GM10266 (cell line): ENCODE measurements around the gene CYREN.

Experiments
- DNase-seq: peaks from one replicate; pipeline ENCODE4 v3.0.0; 2012; ENCODE audit errors: extremely low spot score
- CTCF ChIP-seq: IDR thresholded peaks from 2 replicates; pipeline ENCODE4 v1.5.1; 2012; ENCODE audit warnings: mild to moderate bottlenecking, low read depth; ENCODE audit not compliant: control insufficient read depth, insufficient read depth; ENCODE audit errors: missing control alignments

Gene CYREN

GRCh38 chr7:135181929-135182678 lies 11.6 kb upstream of the CYREN start:
- no peak for TF ChIP-seq CTCF
- no peak for DNase-seq

GRCh38 chr7:135181261-135181928 lies 10.9 kb upstream of the CYREN start:
- no peak for TF ChIP-seq CTCF

DNA sequence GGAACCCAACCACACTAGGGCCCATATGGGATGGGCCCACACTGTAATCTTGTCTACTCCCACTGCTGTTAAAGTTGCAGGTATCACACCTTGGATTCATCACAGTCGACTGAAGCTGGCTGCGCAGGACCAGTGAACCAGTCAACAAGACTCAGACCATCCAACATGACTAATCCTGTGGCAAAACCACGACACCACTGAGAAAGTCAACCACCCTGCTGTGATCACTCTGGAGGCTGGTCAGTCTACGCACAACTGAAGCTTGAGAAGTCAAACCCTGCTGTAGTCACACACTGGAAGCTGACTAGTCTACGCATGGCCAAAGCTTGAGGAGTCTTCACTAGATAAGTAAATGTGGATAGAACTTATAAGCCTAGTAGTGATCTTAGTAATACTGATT lies 9.6 kb upstream of the CYREN start:
- DNase-seq = no peak
- no peak for TF ChIP-seq CTCF

More at GRCh38 chr7:135181261-135181928, 10.9 kb upstream of the CYREN start:
- DNase-seq = no peak

GRCh38 chr7:135179321-135179925 lies 8.9 kb upstream of the CYREN start:
- TF ChIP-seq CTCF = no peak

GRCh38 chr7:135178364-135178763 lies 7.9 kb upstream of the CYREN start:
- TF ChIP-seq CTCF = no peak
- DNase-seq = no peak

More at GRCh38 chr7:135179321-135179925, 8.9 kb upstream of the CYREN start:
- DNase-seq = no peak

DNA sequence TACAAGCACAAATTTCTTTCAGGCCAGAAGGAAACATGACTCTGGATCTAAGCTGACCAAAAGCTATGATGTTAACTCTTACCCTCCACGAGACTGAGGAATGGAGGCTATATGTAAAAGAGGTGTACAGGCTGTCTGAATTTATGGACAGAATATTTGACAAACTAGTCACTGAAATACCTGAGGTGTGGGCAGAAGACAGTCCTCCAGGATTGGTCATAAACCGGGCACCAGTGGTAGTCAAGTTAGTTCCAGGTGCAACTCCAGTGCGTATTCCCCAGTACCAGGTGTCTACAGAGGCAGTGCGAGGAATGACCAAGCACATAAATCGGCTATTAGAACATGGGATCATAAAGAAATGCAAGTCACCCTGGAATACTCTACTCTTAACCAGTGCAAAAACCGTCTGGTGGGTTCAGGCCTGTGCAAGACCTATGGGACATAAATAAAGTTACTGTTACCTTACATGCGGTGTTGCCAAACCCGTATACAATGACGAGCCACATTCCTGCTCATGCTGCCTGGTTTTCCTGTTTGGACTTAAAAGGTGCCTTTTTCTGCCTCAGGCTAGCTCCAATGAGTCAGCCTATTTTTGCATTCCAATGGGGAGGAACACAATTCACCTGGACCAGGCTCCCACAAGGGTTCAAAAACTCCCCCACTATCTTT lies 6.7 kb upstream of the CYREN start:
- no peak for DNase-seq
- no peak for TF ChIP-seq CTCF

DNA sequence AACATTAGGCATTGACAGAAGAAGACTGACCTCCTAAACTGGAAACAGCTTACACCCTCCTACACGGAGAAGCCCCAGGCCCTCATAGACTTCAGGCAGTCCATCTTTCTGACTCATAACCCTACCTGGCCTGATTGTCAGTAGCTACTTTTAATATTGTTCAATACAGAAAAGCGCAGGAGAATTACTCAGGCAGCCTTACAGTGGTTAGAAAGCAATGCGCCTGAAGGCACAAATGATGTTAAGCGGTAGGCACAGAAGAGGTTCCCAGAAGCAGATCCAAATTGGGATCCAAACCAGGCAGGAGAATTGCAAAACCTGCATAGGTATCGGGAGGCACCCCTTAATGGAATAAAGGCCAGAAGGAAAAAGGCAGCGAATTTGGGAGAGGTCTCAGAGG lies 5.4 kb upstream of the CYREN start:
- TF ChIP-seq CTCF = no peak
- no peak for DNase-seq
